Activated CD4-positive, alpha-beta T cell treated with anti-CD3 and anti-CD28 coated beads for 48 hours (primary cell): ENCODE results near the gene BACE2.

Experiments
- DNase-seq: peaks from one replicate; pipeline ENCODE4 v3.0.0-alpha.2; 2020

Gene BACE2

DNA sequence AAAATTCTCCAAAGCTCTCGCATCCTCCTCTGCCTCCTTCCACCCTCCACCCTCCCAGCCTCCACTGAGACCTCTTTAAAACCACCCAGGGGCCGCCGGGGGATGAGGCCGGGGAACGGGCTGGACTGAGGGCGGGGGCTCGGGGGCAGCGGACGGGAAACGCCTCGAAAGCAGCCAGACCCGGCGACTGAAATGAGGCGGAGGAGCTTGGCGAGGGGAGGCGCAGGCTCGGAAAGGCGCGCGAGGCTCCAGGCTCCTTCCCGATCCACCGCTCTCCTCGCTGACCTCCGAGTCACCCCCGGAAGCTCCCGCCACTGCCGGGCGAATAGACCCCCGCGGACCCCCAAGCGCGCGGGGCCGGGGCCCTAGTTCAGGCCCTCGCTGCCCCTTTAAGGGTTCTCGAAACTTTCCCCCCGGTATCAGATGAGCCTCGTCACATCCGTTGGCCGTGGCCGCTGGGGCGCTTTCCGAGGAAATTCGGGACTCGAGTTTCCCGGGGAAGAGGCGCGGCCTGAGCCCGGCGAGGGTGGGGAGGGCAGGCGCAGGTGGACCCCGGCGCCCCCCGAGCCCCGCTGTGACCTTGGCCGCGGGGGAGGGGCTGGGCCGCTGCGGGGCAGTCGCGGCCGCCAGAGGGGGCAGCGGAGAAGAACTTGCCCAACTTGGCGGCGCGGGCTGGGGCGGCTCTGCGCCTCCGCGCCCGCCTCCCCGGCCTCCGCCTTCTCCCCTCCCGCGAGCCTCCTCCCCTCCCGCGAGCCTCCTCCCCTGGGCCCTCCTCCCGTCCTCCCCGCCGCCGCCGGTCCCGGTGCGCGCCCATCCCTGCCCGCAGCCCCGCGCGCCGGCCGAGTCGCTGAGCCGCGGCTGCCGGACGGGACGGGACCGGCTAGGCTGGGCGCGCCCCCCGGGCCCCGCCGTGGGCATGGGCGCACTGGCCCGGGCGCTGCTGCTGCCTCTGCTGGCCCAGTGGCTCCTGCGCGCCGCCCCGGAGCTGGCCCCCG, at the start of gene BACE2:
TSS of gene BACE2 (plus strand) at position 813 of the 995 bp plus-strand sequence. CDS start at position 917, 104 bp downstream.
- peak; percentile 57 for DNase-seq

DNA sequence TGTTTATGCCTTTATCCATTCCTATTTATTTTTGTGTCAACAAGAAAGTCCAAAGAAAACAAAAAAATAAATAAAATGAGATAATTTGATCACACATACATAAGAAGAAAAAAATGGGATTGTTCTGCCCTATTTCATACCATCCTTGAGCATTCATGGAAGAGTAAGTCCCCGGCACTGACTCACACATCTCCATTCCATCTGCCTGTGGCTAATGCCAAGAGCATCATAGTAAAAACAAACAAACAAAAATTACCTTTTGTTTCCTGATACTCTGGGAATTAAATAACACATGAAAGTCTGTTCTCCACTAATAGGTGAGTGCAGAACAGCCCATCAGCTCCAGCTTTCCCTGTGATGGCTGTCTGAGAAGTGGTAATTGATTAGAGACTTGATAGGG, 48.1 kb upstream of the BACE2 start:
- DNase-seq, result no peak

DNA sequence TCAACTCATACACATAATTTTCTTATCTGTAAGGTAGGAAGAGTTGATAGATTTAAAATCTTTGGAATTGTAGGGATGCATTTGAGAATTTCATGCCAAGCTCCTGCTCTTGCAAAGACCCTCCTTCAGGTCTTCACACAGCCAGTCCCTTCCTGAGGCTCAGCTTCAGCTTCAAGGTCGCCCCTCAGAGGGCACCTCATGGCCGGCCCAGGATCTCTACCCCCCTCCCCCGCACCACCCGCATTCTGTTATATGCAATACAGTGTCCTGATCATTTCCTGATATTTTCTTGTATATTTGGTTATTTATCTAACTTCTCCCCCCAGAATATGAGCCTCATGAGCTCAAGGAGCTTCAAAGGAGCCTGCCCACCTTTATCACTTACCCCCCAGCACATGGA, 47.0 kb upstream of the BACE2 start:
- DNase-seq, result no peak

DNA sequence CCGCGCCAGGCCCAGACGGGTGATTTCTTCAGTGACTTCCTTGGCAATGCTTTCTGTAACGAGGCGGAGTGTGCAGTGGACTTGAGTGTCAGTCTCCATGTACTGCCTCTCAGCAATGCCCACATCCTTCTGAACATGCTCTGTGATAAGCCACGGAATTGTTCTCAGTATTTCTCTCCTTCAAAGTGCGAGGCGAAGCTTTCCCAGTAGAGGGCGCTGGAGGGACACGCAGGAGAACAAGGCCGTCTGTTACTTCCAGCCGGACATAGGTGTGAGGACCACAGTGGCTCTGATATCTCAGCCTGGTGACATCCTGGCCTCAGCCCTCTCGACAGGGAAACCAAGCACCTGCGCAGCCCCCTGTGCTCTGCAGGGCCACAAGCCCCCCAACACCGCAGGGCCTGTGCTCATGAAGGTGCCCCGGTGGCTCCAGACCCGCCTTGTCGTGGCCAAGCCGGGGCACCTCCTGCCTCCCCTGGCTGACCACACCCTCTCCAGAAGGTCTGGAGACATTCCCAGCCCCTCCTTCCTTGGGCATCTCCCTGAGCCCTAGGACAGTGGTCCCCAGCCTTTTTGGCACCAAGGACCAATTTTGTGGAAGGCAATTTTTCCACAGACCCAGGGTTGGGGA, 46.1 kb upstream of the BACE2 start:
- DNase-seq, result peak; percentile 82

DNA sequence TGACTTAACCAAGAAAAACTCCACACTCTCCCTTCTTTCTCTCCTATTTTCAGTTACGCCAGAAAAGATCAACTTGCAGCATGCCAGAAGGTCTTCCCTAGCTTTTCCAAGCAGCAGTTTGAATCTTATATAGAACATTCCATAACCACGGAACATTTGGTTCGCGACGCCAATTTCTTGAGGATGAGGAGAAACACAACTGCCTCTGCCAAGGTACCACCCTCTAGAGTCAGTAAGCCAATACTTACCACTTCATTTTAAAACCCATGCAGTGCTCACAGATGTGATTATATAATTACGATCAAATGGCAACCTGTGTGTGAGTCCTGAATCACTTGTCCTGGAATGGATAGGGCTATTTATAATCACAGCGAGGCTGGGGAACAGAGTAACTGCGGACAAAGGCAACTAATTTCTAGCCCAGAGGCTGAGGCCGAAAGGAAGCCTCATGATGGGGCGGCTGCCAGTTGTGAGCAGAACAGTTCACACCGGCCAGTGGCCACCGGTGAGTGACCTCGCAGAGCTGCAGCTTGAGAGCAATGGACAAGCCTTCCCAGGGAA, 43.2 kb upstream of the BACE2 start:
- DNase-seq, result no peak

DNA sequence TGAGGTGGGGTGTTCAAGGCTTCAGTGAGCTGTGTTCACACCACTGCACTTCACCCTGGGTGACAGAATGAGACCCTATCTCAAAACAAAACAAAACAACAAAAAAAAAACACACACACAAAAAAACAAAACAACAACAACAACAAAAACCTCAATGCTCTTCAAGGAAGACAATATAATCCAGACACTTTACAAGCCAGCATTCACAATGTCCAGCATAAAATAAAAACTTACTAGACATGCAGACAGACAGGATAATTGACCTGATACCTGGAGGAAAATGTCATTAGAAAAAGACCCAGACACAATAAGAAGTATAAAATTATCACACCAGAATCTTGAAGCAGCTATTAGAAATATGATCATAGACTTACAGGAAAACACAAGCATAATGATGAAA, 39.0 kb upstream of the BACE2 start:
- no peak for DNase-seq

DNA sequence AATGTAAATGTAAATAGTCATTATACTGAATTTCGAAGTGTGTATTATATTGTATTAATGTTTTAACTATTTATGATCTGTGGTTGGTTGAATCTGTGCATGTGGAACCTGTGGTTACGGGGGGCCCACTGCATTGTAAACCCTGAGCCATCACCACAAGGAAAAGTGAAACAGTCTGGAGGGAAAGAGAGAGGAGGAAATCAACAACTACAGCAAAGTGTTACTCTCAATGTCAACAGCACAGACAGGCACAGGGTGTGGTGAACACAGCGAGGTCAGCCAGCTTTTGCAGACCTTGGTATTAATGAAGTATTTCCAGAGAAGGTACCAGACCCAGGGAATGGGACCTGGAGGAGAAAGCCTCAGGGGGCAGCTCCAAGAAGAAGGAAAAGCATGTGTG, 37.1 kb upstream of the BACE2 start:
- DNase-seq, result no peak

DNA sequence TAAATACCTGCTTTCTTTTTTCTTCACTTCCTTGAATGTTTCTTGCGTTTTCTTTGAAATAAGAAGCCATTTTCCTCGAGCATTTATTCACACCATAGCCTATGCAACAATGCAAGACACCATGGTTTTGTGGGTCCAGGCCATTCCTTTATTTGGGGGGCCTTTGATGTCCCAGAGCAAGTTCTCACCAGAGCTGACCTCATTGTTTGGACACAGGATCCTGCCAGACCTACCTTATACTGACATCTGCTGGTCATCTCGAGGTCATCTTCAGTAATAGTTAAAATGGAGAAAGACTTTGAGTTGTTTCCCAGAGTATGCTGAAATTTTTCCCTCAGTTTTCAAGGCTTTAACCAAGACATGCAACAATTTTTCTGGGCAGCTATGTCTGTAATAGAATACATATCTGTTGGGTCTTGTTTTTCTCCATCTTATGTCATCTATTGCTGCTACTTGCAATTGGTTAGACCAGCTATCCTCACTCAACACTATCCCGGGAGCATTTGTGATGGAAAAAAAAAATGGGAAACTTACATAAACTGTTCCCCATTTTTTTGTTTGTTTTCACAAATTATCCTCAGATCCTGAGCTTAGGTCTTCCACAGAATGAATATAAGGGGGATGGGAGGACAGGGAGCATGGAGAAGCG, 34.0 kb upstream of the BACE2 start:
- DNase-seq, result no peak

DNA sequence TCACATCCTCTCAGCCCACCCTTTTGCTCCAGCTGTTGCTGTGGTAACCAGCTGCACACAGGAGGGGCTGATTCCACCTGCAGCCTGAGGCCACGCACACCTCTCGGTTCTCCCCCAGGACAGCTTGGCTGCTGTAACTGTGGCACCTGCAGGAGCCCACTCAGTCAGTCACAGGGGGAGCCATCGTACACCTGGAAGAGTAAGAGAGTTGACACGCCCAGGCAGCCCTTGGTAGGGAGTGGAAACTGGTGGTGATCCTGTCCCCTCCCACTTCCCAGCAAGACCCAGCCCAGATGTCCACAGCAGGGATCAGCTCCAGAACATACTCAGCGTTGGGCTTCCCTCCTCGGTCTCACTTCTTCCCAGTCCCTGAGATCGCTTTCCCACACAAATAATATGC, 32.2 kb upstream of the BACE2 start:
- no peak for DNase-seq

DNA sequence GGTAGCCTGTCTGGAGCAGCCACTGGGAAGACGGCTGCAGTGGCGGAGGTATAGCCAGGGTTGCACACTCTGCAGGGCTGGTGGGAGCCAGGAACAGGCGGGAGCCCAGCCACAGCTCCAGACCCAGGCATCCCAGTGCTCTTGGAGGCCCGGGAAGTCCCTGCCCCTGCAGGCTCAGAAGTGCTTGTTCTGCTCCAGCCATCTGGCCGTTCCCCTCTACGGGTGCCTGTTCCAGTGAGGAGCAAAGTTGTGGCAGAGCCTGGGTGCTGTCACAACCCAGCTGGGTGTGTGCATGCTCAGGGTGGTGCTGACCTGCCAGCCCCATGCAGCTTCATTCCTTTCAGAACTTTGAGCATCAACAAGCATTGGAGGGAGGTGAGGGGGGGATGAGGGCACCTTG, 31.7 kb upstream of the BACE2 start:
- no peak for DNase-seq

DNA sequence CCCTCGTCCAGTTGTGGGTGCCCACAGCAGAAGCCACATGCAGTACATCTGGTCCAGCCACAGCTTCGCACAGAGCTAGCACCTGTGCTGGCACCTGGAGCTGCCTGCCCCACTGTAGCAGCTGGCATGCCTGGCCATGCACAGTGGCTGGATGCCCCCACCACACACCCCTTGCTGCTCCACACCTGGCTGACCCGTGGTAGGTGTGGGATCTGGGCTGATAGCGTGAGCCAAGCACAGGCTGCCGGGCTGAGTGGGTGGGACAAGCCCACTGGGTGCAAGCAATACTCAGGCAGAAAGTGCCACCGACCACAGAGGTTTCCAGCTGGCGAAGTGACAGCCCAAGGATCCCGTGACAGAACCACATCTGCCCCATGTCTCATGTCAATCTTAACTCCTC, 30.6 kb upstream of the BACE2 start:
- DNase-seq, result no peak

DNA sequence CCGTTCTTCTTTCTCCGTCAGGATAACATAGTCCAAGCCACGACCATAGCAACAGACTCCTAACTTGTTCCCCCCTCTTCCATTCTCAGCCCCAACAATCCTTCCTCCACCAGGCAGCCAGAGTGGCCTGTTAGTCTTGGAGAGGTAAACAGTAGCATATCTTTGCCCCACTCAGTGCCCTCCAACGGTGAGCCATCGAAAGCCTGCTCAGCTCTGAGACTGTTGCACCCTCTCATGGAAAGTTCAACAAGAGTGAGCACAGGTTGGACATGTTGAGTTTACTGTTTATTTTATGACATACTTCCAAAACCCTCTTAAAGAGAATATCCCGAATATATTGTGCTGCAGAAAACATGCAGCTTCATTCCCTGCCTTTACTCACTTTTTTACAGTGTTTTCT, 30.1 kb upstream of the BACE2 start:
- no peak for DNase-seq

DNA sequence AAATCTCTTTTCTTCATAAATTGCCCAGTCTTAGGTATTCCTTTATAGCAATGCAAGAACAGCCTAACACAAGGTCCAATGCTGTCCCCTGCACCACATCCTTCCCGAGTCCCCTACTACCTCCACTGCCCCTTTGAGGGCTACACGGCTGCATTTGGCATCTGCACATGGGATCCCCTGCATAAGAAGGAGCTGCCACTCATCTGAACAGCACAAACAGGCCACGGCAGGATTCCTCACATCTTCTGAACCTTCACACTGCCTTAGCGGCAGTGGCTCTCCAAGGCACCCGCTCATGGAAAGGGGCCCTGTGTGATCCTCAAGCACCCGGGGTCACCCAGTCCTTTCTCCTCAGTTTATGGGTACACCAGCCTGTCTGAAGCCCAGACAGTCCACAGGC, 29.2 kb upstream of the BACE2 start:
- DNase-seq, result no peak

DNA sequence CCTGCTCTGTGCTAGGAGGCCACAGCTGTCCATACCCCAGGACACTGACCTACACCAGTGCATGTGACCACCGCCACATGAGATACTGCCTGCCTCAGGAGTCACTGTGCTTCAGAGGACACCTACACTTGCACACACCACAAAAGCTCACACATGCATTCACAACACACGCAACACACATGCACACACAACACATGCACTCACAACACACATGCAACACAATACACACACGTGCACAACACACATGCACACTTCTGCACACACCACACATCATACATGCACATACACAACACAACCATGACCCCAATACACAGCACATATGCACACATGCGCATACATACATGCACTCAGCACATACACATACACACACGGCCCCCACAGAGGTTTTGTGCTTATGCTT, 28.7 kb upstream of the BACE2 start:
- no peak for DNase-seq

DNA sequence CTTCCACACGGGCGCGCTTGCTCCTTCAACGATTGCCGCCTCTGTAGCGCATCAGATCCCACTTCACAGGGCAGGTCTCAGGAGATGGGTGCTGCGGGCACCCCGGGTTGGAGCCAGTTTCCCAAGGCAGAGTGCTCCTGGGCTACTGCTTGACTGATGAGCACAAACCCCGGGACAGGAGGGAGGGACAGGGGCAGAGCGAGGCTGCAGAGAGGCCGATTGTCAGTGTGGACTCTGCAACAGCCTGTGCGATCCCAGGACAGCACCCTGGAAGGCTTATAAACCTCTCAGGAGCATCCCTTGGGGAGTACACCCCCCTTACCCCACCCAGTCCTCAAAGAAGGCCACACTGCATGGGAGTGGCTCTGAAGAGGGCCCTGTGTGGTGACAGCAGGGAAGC, 28.0 kb upstream of the BACE2 start:
- no peak for DNase-seq

DNA sequence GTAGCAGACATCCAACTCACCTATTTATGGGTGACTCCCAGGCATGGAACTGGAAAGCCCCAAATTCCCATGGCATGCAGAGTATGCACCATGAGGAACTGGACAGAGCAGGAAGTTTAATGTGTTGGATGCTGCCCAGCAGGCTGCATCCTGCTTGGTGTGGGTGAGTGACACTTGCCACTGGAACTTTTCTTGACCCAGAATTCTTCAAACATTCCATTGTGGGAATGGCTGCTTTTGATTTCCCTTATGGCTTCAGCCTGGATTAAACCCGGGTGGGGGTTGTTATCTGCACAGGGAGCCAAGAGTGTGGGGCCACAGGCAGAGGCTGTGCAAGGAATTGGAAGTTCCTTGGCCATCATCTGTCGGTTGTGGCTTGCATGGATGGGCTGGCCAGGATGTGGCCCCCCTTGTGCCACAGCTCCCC, 26.9 kb upstream of the BACE2 start:
- DNase-seq, result no peak

DNA sequence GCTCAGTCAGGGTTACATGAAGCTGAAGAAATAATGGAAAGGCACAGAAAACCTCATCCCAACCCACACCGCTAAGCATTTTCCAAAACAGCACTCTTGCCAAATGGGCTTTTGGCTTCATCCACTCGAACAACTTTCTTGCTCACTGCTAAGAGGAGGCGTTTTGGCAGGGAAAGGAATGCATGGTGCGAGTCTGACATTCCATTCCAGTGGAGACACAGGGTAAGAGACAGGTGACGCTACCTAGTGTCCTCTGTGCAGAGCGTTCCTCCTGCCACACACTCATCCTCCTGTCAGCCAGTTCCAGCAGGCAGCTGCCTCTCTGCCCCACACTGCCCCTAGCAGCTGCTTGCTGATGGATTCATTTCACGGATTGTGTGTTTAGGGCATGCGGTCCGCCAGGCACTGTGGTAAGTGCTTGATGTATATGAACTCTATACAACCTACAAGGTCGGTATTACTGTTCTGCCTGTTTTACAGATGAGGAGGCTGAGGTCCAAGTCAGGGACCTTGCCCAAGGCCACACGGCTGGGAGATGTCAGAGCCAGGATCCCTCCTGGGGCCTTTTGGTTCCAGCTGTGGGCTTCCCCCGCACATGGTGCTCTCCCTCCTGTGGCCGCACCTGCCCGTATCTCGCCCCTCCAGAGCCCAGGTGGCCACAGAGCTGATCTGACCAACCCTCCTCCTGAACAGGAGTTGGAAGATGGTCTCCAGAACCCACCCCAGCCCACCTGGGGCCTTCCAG, 25.7 kb upstream of the BACE2 start:
- no peak for DNase-seq

DNA sequence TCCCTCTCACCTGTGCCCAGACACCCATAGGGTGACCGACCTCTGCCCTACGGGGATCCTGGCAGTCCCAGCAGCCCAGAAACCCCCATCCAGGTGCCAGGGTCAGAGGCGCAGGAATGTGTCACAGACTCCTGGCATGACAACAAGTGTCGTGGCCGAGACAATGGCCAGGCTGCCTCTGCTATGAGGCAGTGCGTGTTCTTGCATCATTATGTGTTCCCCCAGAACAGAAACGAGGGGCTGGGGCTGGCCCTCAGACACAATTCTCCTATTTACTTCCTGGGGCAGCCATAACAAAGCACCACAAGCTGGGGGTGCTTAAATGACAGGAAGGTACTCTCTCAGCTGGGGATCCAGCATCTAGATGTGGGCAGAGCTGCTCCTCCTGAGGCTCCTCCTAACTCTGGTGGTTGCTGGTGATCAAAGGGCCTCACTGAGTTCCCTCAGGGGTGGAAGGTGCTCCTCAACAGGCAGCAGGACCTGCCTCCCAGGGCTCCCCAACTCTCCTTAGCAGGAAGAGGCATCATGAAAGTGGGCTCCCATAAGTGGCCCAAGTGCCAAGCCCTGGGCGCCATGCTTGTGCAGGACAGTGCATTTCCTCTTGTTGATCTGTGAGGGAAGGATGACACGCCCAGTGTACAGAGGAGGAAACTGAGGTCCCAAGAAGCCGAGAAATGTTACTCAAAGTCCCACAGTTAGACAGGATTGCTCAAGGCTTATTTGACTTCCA, 24.2 kb upstream of the BACE2 start:
- no peak for DNase-seq

DNA sequence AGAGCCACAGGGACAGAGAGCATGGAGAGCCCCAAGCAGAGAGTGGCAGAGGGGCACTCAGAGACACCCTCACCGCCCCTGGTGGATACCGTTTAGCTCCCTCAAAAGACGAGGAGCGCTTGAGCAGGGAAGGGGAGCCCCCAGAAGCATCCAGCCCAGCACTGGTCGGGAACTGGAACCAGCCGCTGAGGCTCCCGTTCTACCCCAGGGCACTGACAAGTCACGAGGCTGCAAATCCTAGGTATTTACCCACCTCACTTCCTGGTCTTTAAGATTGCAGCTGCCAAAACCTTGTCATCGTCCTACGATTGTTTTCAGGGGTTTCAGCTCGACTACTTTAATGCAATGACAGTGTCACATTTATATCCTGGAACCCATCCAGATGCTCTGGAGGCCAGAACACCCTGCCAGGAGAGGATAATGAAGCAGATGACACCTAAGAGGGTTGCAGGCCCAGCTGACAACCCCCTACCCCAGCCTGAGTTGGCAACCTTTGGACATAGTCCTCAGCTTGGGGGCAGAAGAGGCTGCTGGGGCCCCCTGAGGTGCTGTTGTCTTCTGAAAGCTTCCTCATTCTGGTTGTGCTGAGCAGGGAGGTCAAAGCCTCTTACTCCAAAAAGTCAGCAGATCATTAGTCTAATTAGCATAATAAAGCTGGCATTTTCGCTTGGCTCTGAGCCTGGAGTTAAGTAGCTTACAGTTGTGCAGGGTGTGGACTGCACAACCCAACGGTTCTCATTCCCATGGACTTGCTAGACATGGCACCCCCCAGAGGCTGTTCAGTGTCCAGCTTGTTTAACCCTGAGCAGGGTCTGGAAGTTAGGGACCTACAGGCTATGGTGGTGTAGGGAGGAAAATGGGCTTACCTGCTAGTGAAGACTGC, 20.6 kb upstream of the BACE2 start:
- no peak for DNase-seq

DNA sequence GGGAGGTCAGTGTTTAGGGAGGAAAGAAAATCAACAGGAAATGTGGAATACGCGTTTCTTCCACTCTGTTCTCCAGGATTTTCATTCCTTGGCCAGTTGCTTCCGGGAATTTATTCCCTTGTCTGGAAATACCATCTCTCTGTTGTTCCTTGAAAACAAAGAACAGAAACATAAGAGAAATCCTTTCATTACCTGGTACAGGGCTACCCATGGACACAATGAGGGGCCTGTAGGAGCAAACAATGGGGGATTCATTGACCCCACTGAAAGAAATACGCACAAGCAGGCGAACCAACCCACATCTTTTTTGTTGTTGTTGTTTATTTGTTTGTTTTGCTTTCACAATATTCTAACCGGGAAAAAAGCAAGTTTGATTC, 20.0 kb upstream of the BACE2 start:
- DNase-seq, result no peak

DNA sequence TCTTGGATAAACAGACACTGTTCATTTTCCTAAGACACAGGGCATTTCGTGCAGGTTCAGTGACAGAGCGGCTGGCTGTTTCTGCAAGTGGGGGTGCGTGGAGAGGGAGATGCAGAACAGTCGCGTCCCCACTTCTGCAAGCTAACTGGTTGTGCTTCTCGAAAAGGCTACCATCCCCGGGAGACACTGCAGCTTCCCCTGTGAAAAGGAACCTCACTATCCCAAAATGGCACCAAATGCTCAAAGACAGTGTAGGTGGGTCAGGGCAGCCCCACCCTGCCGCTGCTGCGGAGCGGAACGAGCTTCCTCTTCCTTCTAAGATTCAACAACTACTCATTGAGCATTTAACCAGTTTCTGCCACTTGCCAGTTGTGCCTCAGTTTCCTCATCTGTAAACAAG, 19.2 kb upstream of the BACE2 start:
- DNase-seq, result no peak
